Psoas muscle (tissue), 8 donors: ENCODE results near the gene RB1. TPM values are rescaled to one million over a fixed set of nuclear protein-coding genes. Genes with fewer than 3 reads are reported as not detected.

Experiments used
- ATAC-seq, 4 donors: fragments of 200-7000 bp; cut with Tn5 transposase; one replicate each; pipeline ENCODE4 v1.9.1; 2020; ENCODE audit warnings: moderate library complexity in 3 of 4, mild to moderate bottlenecking in 2 of 4
- DNase-seq, 2 donors: peaks; one replicate each; pipeline ENCODE4 v3.0.0-alpha.2; 2020
- H3K27ac ChIP-seq: fragments of 200-600 bp; one replicate; pipeline ENCODE4 v1.8.0; 2022
- H3K27me3 ChIP-seq, 3 donors: fragments of 200-600 bp in 1 of 3; one replicate each; pipeline versions ENCODE4 v1.6.1 to v1.8.0; 2013 to 2022; ENCODE audit warnings: low read length in 2 of 3, mild to moderate bottlenecking in 2 of 3, moderate library complexity in 1 of 3; ENCODE audit not compliant: insufficient read depth in 3 of 3
- H3K36me3 ChIP-seq, 2 donors: fragments of 200-600 bp in 1 of 2; one replicate each; pipeline versions ENCODE4 v1.6.1 to v1.8.0; 2013 to 2022; ENCODE audit warnings: low read depth in 1 of 2, mild to moderate bottlenecking in 1 of 2, moderate library complexity in 1 of 2; ENCODE audit not compliant: insufficient read depth in 1 of 2
- H3K4me1 ChIP-seq: fragments of 200-600 bp; one replicate; pipeline ENCODE4 v1.8.0; 2022
- H3K4me3 ChIP-seq: fragments of 200-600 bp; one replicate; pipeline ENCODE4 v1.8.0; 2022; ENCODE audit warnings: mild to moderate bottlenecking
- H3K9me3 ChIP-seq: fragments of 200-600 bp; one replicate; pipeline ENCODE4 v1.8.0; 2022
- CTCF ChIP-seq: fragments of 200-600 bp; IDR thresholded peaks from one replicate; pipeline ENCODE4 v1.8.0; 2022; ENCODE audit warnings: antibody characterized with exemption
- WGBS, 3 donors: extraction: QIAGEN DNeasy Blood & Tissue Kit; methylation state at CpG; one replicate each; pipeline versions ENCODE4 v1.1.6 to v1.1.7; 2013; 5-methylcytosine and 5-hydroxymethylcytosine counted together
- intact Hi-C, 2 donors: fragments of 100-400 bp; cut with DNase I; formaldehyde crosslinking; loops; one replicate each; pipeline versions ENCODE4 v1.11.0 to v1.14.2; 2022
- polyA plus RNA-seq, 3 donors: library from polyadenylated mRNA; stranded (reverse); fragments of 200-250 nt; gene quantifications; one replicate each; pipeline ENCODE4 v1.2.3, GENCODE V29; 2013
- total RNA-seq, 4 donors: library from RNA; stranded (reverse); fragmentation: NEBNext Ultra II Directional in 2 of 4; extraction: Animal tissue kit (Norgen Biotek cat#: 25700) in 2 of 4; gene quantifications; one replicate each; pipeline versions ENCODE4 v1.2.1 to v1.2.4, GENCODE V29; 2021 to 2023
- donor health status: healthy with polysubstance abuse.
- donor health status: DM: no; HTN: no; CAD: no; lungs with moderate emphysema.
- donor health status: Bipolar disorder and iron deficiency.
- donor health status: healthy.
- donor health status: DM: yes; HTN: yes; CAD: no.
- donor health status: DM: no; HTN: no; CAD: no.
- donor health status: DM: no; HTN: no; CAD: no.
- donor health status: DM: yes; HTN: yes; CAD: no.

RB1 gene
- total and polyA plus RNA-seq, 7 donors = 16.6 to 35.6 (median 28.0) TPM

- Histone ChIP-seq H3K36me3 (peaks cover 0 to 37% of the 10 kb centered on the region in 2 donors), H3K27ac (no peak overlapping the region), H3K4me3 (no peak overlapping the region), H3K4me1 (no peaks in the 10 kb centered on the region), H3K27me3 (no peaks in the 10 kb centered on the region), H3K9me3 (no peaks in the 10 kb centered on the region)
- no peak for TF ChIP-seq CTCF
- intact Hi-C loops = no loop called here
- WGBS, 3 donors = 78 to 97% (median 93%) methylated on average over 3 of the region's 3 CpGs
- ATAC-seq (no peak), DNase-seq (no peak)
These were observed 181.9 kb downstream of the RB1 start for GRCh38 chr13:48485432-48485831.

DNA sequence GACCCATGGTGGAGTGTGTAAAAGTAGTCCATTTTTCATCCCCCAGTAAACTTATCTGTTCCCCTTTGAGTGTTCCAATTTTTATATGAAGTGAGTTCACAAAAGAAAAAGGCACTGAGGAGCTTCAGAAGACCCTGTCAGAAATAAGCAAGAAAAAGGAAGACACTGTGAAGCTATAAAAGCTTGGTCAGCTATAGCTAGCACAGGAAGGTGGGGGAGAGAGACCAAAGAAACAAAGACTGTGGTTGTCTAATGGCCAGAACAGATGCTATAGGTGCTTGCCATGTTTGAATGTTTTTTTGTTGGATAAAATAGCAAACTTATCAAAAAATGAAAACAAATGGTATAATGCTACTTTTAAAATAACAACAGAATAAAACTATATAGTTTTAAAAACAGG, 182.8 kb downstream of the RB1 start:
- H3K9me3 ChIP-seq = no peaks in the 10 kb centered on the region
- H3K4me3 ChIP-seq = no peak overlapping the region
- peaks cover 3 to 29% of the 10 kb centered on the region in 2 donors for H3K36me3 ChIP-seq
- ATAC-seq (no peak), DNase-seq (no peak)
- H3K4me1 ChIP-seq = no peaks in the 10 kb centered on the region
- no peak overlapping the region for H3K27ac ChIP-seq
- intact Hi-C loops = no loop called here
- TF ChIP-seq CTCF = no peak
- H3K27me3 ChIP-seq = no peaks in the 10 kb centered on the region

DNA sequence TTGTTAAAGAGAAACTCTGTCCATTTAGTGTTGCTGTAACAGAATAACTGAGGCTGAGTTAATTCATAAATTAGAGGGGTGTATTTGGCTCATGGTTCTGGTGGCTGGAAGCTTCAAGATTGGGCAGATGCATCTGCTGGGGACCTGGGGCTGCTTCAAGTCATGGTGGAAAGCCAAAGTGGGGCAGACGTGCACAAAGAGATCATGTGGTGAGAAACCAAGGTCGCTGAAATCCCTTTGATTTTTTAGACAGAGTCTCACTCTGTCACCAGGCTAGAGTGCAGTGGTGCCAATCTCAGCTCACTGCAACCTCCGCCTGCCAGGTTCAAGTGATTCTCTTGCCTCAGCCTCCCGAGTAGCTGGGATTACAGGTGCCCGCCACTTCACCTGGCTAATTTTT, 183.3 kb downstream of the RB1 start:
- Histone ChIP-seq H3K27ac (no peak overlapping the region), H3K4me3 (no peak overlapping the region), H3K4me1 (no peaks in the 10 kb centered on the region), H3K9me3 (no peaks in the 10 kb centered on the region), H3K36me3 (peaks cover 3 to 26% of the 10 kb centered on the region in 2 donors), H3K27me3 (no peaks in the 10 kb centered on the region)
- intact Hi-C loops = no loop called here
- DNase-seq (no peak), ATAC-seq (no peak)
- no peak for TF ChIP-seq CTCF
- WGBS, 3 donors = 82 to 94% (median 84%) methylated on average over 4 to 5 of the region's 5 CpGs

GRCh38 chr13:48487968-48488367, 184.4 kb downstream of the RB1 start:
- Histone ChIP-seq H3K36me3 (peaks cover 3 to 15% of the 10 kb centered on the region in 2 donors), H3K4me3 (no peak overlapping the region), H3K27ac (no peak overlapping the region), H3K27me3 (no peaks in the 10 kb centered on the region), H3K4me1 (no peaks in the 10 kb centered on the region), H3K9me3 (no peaks in the 10 kb centered on the region)
- TF ChIP-seq CTCF = no peak
- intact Hi-C loops = no loop called here
- DNase-seq (no peak), ATAC-seq (no peak)
- 93 to 97% (median 95%) methylated on average over 2 of the region's 2 CpGs for WGBS, 3 donors

GRCh38 chr13:48488995-48489394, 185.4 kb downstream of the RB1 start:
- H3K27ac ChIP-seq = no peak overlapping the region
- intact Hi-C loops = no loop called here
- TF ChIP-seq CTCF = no peak

More at GRCh38 chr13:48488995-48489394, 185.4 kb downstream of the RB1 start:
- Histone ChIP-seq H3K4me1 (peaks cover 3% of the 10 kb centered on the region), H3K36me3 (peaks cover 3 to 15% of the 10 kb centered on the region in 2 donors), H3K27me3 (no peaks in the 10 kb centered on the region), H3K4me3 (no peak overlapping the region), H3K9me3 (no peaks in the 10 kb centered on the region)
- ATAC-seq = no peak
- no peak for DNase-seq
